GM23248 (cell line): ENCODE data around the gene TRMT1L. TPM values are rescaled to one million over a fixed set of nuclear protein-coding genes. Genes with fewer than 3 reads are reported as not detected.

Source experiments
- DNase-seq: peaks from one replicate; pipeline ENCODE4 v3.0.0-alpha.2; 2015
- H2AFZ ChIP-seq: fragments of 200-600 bp; sonication (generic); 2 replicates; pipeline ENCODE4 v1.6.1; 2016; ENCODE audit warnings: antibody characterized with exemption
- H3F3A ChIP-seq: fragments of 200-600 bp; sonication (generic); 2 replicates; pipeline ENCODE4 v1.6.1; 2016; ENCODE audit warnings: mild to moderate bottlenecking, antibody characterized with exemption, mixed run types; ENCODE audit not compliant: insufficient read depth
- H3K27ac ChIP-seq: fragments of 200-600 bp; sonication (generic); 2 replicates; pipeline ENCODE4 v1.5.1; 2016; ENCODE audit warnings: mild to moderate bottlenecking
- H3K27me3 ChIP-seq: fragments of 200-600 bp; sonication (generic); replicated peaks from 2 replicates; pipeline ENCODE4 v1.6.1; 2016; ENCODE audit warnings: mild to moderate bottlenecking; ENCODE audit not compliant: insufficient read depth
- H3K36me3 ChIP-seq: fragments of 200-600 bp; sonication (generic); 2 replicates; pipeline ENCODE4 v1.6.1; 2016; ENCODE audit warnings: low read depth, mild to moderate bottlenecking
- H3K4me1 ChIP-seq: fragments of 200-600 bp; sonication (generic); 2 replicates; pipeline ENCODE4 v1.6.1; 2016; ENCODE audit warnings: mild to moderate bottlenecking; ENCODE audit not compliant: insufficient read depth
- H3K4me2 ChIP-seq: fragments of 200-600 bp; sonication (generic); one replicate; pipeline ENCODE4 v1.6.1; 2016; ENCODE audit warnings: mild to moderate bottlenecking; ENCODE audit not compliant: unreplicated experiment
- H3K4me3 ChIP-seq: fragments of 200-600 bp; sonication (generic); 2 replicates; pipeline ENCODE4 v1.5.1; 2016; ENCODE audit warnings: mild to moderate bottlenecking
- H3K79me2 ChIP-seq: fragments of 200-600 bp; sonication (generic); 2 replicates; pipeline ENCODE4 v1.6.1; 2016; ENCODE audit warnings: mild to moderate bottlenecking; ENCODE audit not compliant: insufficient read depth
- H3K9ac ChIP-seq: fragments of 200-600 bp; sonication (generic); 2 replicates; pipeline ENCODE4 v1.6.1; 2016; ENCODE audit warnings: mild to moderate bottlenecking
- H3K9me2 ChIP-seq: fragments of 200-600 bp; sonication (generic); 2 replicates; pipeline ENCODE4 v1.6.1; 2016; ENCODE audit warnings: mixed run types, mild to moderate bottlenecking, moderate library complexity; ENCODE audit not compliant: insufficient read depth
- H3K9me3 ChIP-seq: fragments of 200-600 bp; sonication (generic); one replicate; pipeline ENCODE4 v1.6.1; 2017; ENCODE audit warnings: low read depth
- H4K20me1 ChIP-seq: fragments of 200-600 bp; sonication (generic); 2 replicates; pipeline ENCODE4 v1.6.0; 2016; ENCODE audit not compliant: insufficient read depth
- EZH2 ChIP-seq: fragments of 200-600 bp; sonication (generic); IDR thresholded peaks from 2 replicates; pipeline ENCODE4 v1.6.1; 2018; ENCODE audit warnings: antibody characterized with exemption, mild to moderate bottlenecking; ENCODE audit not compliant: insufficient read depth, poor library complexity, severe bottlenecking
- EZH2phosphoT487 ChIP-seq: fragments of 200-600 bp; sonication (generic); IDR thresholded peaks from 2 replicates; pipeline ENCODE4 v1.6.1; 2018; ENCODE audit warnings: antibody characterized with exemption, moderate library complexity, mild to moderate bottlenecking, low read depth; ENCODE audit not compliant: insufficient read depth
- WGBS, 2 experiments: methylation state at CpG; one replicate each; pipeline ENCODE4 v1.1.6; 2015 to 2017; ENCODE audit warnings: low lambda C conversion rate in 2 of 2, low coverage in 1 of 2; ENCODE audit errors: missing lambda C conversion rate in 2 of 2; 5-methylcytosine and 5-hydroxymethylcytosine counted together
- in situ Hi-C: fragments of 300-500 bp; cut with MboI; formaldehyde crosslinking; loops from 2 replicates; pipeline ENCODE4 v1.15.0; 2020
- polyA plus RNA-seq: library from polyadenylated mRNA; unstranded; fragments of >200 nt; fragmentation: Nextera tagmentation; extraction: Ambion mirVana; gene quantifications from 2 replicates; pipeline ENCODE4 v1.2.1, GENCODE V29; 2016
- total RNA-seq: library from RNA; depleted of rRNA; stranded (reverse); fragments of >200 nt; shearing (Covaris generic); gene quantifications from 2 replicates; pipeline ENCODE4 v1.2.3, GENCODE V29; 2014

TRMT1L gene
- total and polyA plus RNA-seq, 2 experiments from 2014 or later = 9.2 to 13.2 TPM

DNA sequence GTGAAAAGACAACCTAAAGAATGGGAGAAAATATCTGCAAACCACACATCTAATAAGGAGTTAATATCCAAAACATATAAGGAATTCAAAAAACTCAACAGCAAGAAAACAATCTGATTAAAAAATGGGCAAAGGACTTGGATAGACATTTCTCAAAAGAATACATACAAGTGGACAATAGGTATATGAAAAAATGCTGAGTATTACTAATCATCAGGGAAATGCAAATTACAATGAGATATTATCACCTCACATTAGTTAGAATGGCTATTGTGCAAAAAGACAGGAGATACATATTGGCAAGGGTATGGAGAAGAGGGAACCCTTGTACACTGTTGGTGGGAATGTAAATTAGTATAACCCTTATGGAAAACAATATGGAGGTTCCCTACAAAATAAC lies 44.9 kb downstream of the TRMT1L start:
- no peaks in the 10 kb centered on the region for H3K79me2 ChIP-seq
- DNase-seq = no peak
- no peaks in the 10 kb centered on the region for H3K27me3 ChIP-seq
- no peak overlapping the region for H3K9ac ChIP-seq
- no peaks in the 10 kb centered on the region for H3K36me3 ChIP-seq
- no peak overlapping the region for H3K27ac ChIP-seq
- no peak overlapping the region for H3K4me3 ChIP-seq
- H3K9me2 ChIP-seq = no peaks in the 10 kb centered on the region
- H3K9me3 ChIP-seq = no peaks in the 10 kb centered on the region
- H3F3A ChIP-seq = no peaks in the 10 kb centered on the region
- no peak overlapping the region for H3K4me2 ChIP-seq
- H2AFZ ChIP-seq = no peak overlapping the region
- no peaks in the 10 kb centered on the region for H4K20me1 ChIP-seq
- H3K4me1 ChIP-seq = no peaks in the 10 kb centered on the region
- in situ Hi-C loops = no loop called here
- TF ChIP-seq EZH2 = no peak
- TF ChIP-seq EZH2phosphoT487 = no peak

DNA sequence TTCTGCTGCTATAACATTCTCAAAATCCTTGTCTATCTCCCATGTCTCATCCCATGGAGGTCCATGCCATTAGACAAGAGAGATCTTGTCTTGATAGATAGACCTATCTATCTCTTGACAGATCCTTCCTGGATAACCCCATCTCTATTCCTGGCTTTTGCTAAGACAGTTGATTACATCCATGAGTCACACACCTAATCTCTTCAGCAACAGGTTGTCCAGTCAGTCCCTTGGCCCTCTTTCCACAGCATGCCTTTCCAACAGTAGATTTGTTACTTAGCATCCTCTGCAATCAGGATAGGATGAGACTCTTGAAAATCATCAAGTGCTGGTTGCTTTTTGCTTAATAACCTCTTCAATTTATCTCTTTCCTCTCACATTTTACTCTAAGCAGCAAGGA lies 46.6 kb downstream of the TRMT1L start:
- Histone ChIP-seq H3K4me3 (no peak overlapping the region), H2AFZ (no peak overlapping the region), H3K9ac (no peak overlapping the region), H3K27me3 (no peaks in the 10 kb centered on the region), H4K20me1 (no peaks in the 10 kb centered on the region), H3K9me2 (no peaks in the 10 kb centered on the region), H3K9me3 (no peaks in the 10 kb centered on the region), H3K79me2 (no peaks in the 10 kb centered on the region), H3K36me3 (no peaks in the 10 kb centered on the region), H3K27ac (no peak overlapping the region), H3K4me2 (no peak overlapping the region), H3F3A (no peaks in the 10 kb centered on the region), H3K4me1 (no peaks in the 10 kb centered on the region)
- no peak for TF ChIP-seq EZH2
- TF ChIP-seq EZH2phosphoT487 = no peak
- in situ Hi-C loops = no loop called here
- DNase-seq = no peak

DNA sequence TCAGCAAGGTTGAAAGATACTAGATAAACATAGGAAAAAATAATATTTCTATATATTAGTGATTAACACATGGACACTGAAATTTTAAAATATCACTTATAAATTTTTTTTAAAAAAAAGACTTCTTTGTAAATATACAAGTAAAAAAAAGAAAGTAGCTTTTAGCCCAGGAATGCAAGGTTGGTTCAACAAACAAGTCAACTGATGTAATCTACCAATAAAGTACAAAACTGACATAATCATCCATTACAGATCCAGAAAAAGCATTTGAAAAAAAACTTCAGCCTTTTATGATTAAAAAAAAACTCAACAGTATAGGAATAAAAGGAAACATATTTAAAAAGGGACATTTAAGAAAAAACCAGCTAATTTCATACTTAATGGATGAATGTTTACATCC lies 48.4 kb downstream of the TRMT1L start:
- H3K9me2 ChIP-seq = no peaks in the 10 kb centered on the region
- H2AFZ ChIP-seq = no peak overlapping the region
- no peak overlapping the region for H3K4me2 ChIP-seq
- H3K4me3 ChIP-seq = no peak overlapping the region
- no peaks in the 10 kb centered on the region for H3K4me1 ChIP-seq
- no peak overlapping the region for H3K27ac ChIP-seq
- in situ Hi-C loops = no loop called here
- no peaks in the 10 kb centered on the region for H3K79me2 ChIP-seq
- TF ChIP-seq EZH2 = no peak
- TF ChIP-seq EZH2phosphoT487 = no peak
- H3K9me3 ChIP-seq = no peaks in the 10 kb centered on the region
- no peaks in the 10 kb centered on the region for H3K27me3 ChIP-seq
- no peaks in the 10 kb centered on the region for H3K36me3 ChIP-seq
- H4K20me1 ChIP-seq = no peaks in the 10 kb centered on the region
- no peaks in the 10 kb centered on the region for H3F3A ChIP-seq
- peak; percentile 46 for DNase-seq
- no peak overlapping the region for H3K9ac ChIP-seq

DNA sequence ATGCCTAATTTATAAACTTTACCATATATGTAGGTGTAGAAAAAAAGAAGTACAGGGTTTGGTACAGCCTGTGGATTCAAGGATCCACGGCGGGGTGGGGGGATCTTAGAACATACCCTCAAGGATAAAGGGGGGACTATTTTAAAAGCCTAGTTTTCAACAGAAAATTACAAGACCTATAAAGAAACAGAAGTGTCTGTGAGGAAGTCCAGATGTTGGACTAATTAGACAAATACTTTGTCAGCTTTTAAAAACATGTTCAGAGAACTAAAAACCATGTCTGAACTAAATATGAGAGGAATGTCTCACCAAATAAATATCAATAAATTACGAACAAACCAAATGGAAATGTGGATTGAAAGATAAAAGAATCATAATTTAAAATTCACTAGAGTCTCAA lies 51.6 kb downstream of the TRMT1L start:
- TF ChIP-seq EZH2 (no peak), EZH2phosphoT487 (no peak)
- Histone ChIP-seq H3K9me2 (no peaks in the 10 kb centered on the region), H3F3A (no peaks in the 10 kb centered on the region), H4K20me1 (no peaks in the 10 kb centered on the region), H3K4me3 (no peak overlapping the region), H3K4me2 (no peak overlapping the region), H3K9me3 (no peaks in the 10 kb centered on the region), H3K4me1 (no peaks in the 10 kb centered on the region), H3K27ac (no peak overlapping the region), H3K79me2 (no peaks in the 10 kb centered on the region), H3K27me3 (no peaks in the 10 kb centered on the region), H3K9ac (no peak overlapping the region), H2AFZ (no peak overlapping the region), H3K36me3 (peaks cover 14% of the 10 kb centered on the region; the same call in 1 of the 2 replicates)
- WGBS, 2 experiments = 68 to 81% methylated on average over 3 of the region's 3 CpGs
- in situ Hi-C loops = no loop called here
- no peak for DNase-seq

DNA sequence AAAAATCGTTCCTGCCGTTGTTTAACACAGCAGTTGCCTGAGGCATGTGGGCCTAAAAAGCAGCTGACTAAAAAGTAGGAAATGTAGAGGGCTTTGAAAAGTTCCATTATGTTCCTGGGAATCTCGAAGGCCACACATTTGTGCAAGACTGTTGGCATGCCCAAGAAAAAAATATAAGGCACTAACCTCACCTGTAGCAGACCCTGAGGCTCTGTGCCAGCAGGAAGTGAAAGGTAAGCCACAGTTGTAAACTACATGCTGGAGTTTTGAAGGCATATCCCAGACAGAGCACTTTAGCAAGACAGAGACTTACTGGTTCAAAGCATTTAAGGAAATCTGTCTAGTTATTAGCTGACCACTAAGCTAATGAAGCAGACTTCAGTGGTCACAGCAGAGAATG lies 52.7 kb downstream of the TRMT1L start:
- H3K27ac ChIP-seq = no peak overlapping the region
- no peak overlapping the region for H3K4me2 ChIP-seq
- H3K9ac ChIP-seq = no peak overlapping the region
- no peaks in the 10 kb centered on the region for H3K79me2 ChIP-seq
- peaks cover 20% of the 10 kb centered on the region; the same call in 1 of the 2 replicates for H3K36me3 ChIP-seq
- in situ Hi-C loops = no loop called here
- no peaks in the 10 kb centered on the region for H3K27me3 ChIP-seq
- H3F3A ChIP-seq = no peaks in the 10 kb centered on the region
- no peak for DNase-seq
- TF ChIP-seq EZH2phosphoT487 = no peak
- TF ChIP-seq EZH2 = no peak
- H3K4me3 ChIP-seq = no peak overlapping the region
- no peaks in the 10 kb centered on the region for H3K9me3 ChIP-seq
- no peaks in the 10 kb centered on the region for H4K20me1 ChIP-seq
- H3K4me1 ChIP-seq = no peaks in the 10 kb centered on the region
- no peak overlapping the region for H2AFZ ChIP-seq
- 98 to 99% methylated on average over 3 of the region's 3 CpGs for WGBS, 2 experiments
- no peaks in the 10 kb centered on the region for H3K9me2 ChIP-seq
